Testis (tissue), 3 donors: Measurements from ENCODE around the gene PSMG4. TPM values are rescaled to one million over a fixed set of nuclear protein-coding genes. Genes with fewer than 3 reads are reported as not detected.

ENCODE experiments used
- DNase-seq: peaks from one replicate; pipeline ENCODE4 v3.0.0-alpha.2; 2019
- H3K27ac ChIP-seq, 2 donors: fragments of 200-600 bp; sonication (generic); one replicate each; pipeline ENCODE4 v1.5.1; 2019
- H3K27me3 ChIP-seq: fragments of 200-600 bp; sonication (generic); one replicate; pipeline ENCODE4 v1.5.1; 2019
- H3K36me3 ChIP-seq: fragments of 200-600 bp; sonication (generic); one replicate; pipeline ENCODE4 v1.5.1; 2017; ENCODE audit warnings: low read depth; ENCODE audit errors: missing control alignments
- H3K4me1 ChIP-seq: fragments of 200-600 bp; sonication (generic); one replicate; pipeline ENCODE4 v1.5.1; 2019
- H3K4me3 ChIP-seq, 2 donors: fragments of 200-600 bp; sonication (generic); one replicate each; pipeline ENCODE4 v1.5.1; 2017 to 2019
- H3K9me3 ChIP-seq: fragments of 200-600 bp; sonication (generic); one replicate; pipeline ENCODE4 v1.5.1; 2017
- CTCF ChIP-seq, 3 experiments: fragments of 450-650 bp in 2 of 3; fragments of 200-600 bp in 1 of 3; sonication (generic) in 1 of 3; IDR thresholded peaks; one replicate each; pipeline ENCODE4 v1.5.1; 2016 to 2019; ENCODE audit warnings: antibody characterized with exemption in 3 of 3, mild to moderate bottlenecking in 2 of 3, moderate library complexity in 1 of 3
- POLR2A ChIP-seq: fragments of 450-650 bp; IDR thresholded peaks from one replicate; pipeline ENCODE4 v1.6.1; 2017; ENCODE audit warnings: antibody characterized with exemption, mild to moderate bottlenecking, moderate library complexity
- WGBS, 2 donors: methylation state at CpG; one replicate each; pipeline ENCODE4 v1.1.5; 2018; 5-methylcytosine and 5-hydroxymethylcytosine counted together
- intact Hi-C: fragments of 100-400 bp; cut with DNase I; formaldehyde crosslinking; loops from one replicate; pipeline ENCODE4 v1.15.1; 2023; ENCODE audit warnings: low total_unique reads
- polyA plus RNA-seq: library from polyadenylated mRNA; stranded (reverse); fragments of 350-450 nt; fragmentation: Illumina TruSeq; extraction: RNeasy Lipid Tissue Mini Kit (QIAGEN cat#74804); gene quantifications from one replicate; pipeline ENCODE4 v1.2.3, GENCODE V29; 2014; ENCODE audit warnings: low read depth, low replicate concordance; ENCODE audit not compliant: insufficient read depth
- total RNA-seq, 2 donors: library from RNA; depleted of rRNA; stranded (reverse); fragments of >200 nt; gene quantifications; one replicate each; pipeline ENCODE4 v1.2.3, GENCODE V29; 2016

Gene PSMG4
- total and polyA plus RNA-seq, 3 donors from 2014 or later, result 23.1 to 46.1 (median 42.4) TPM

- DNase-seq, result no peak
- no peak for TF ChIP-seq CTCF (IDR thresholded peaks at IDR 0.05)
- no peak for TF ChIP-seq POLR2A
- intact Hi-C loops, result no loop called here
- no peak overlapping the region for H3K4me3 ChIP-seq
- H3K4me1 ChIP-seq, result peaks cover 27% of the 10 kb centered on the region
- WGBS, 2 donors, result 81 to 90% methylated on average over 6 of the region's 6 CpGs
- no peaks in the 10 kb centered on the region for H3K27me3 ChIP-seq
- no peak overlapping the region for H3K27ac ChIP-seq
- no peaks in the 10 kb centered on the region for H3K9me3 ChIP-seq
- no peaks in the 10 kb centered on the region for H3K36me3 ChIP-seq
These were observed 4.3 kb downstream of the PSMG4 start for GRCh38 chr6:3263096-3263495.

- Histone ChIP-seq H3K27me3 (no peaks in the 10 kb centered on the region), H3K4me3 (no peak overlapping the region), H3K27ac (no peak overlapping the region), H3K36me3 (no peaks in the 10 kb centered on the region), H3K9me3 (no peaks in the 10 kb centered on the region), H3K4me1 (peaks cover 24% of the 10 kb centered on the region)
- DNase-seq, result no peak
- intact Hi-C loops, result no loop called here
- WGBS, 2 donors, result 81 to 95% methylated on average over 3 of the region's 3 CpGs
- TF ChIP-seq POLR2A, result no peak
These were observed 5.6 kb downstream of the PSMG4 start for GRCh38 chr6:3264356-3264755.

GRCh38 chr6:3265671-3266070 is 6.9 kb downstream of the PSMG4 start:
- Histone ChIP-seq H3K4me3 (no peak overlapping the region), H3K27me3 (no peaks in the 10 kb centered on the region), H3K36me3 (no peaks in the 10 kb centered on the region), H3K27ac (no peak overlapping the region), H3K9me3 (no peaks in the 10 kb centered on the region), H3K4me1 (peaks cover 15% of the 10 kb centered on the region)
- 54 to 57% methylated on average over 9 of the region's 9 CpGs for WGBS, 2 donors
- intact Hi-C loops, result no loop called here
- TF ChIP-seq POLR2A (no peak), CTCF (IDR thresholded peaks at IDR 0.05) (no peak)
- no peak for DNase-seq

GRCh38 chr6:3266170-3266569 is 7.4 kb downstream of the PSMG4 start:
- no peaks in the 10 kb centered on the region for H3K36me3 ChIP-seq
- intact Hi-C loops, result no loop called here
- WGBS, 2 donors, result 37 to 51% methylated on average over 5 to 9 of the region's 9 CpGs
- H3K4me1 ChIP-seq, result peaks cover 10% of the 10 kb centered on the region
- H3K4me3 ChIP-seq, result no peak overlapping the region
- H3K27ac ChIP-seq, result no peak overlapping the region
- TF ChIP-seq CTCF (IDR thresholded peaks at IDR 0.05) (no peak), POLR2A (no peak)
- no peaks in the 10 kb centered on the region for H3K9me3 ChIP-seq
- DNase-seq, result no peak
- H3K27me3 ChIP-seq, result no peaks in the 10 kb centered on the region

GRCh38 chr6:3267162-3267561 is 8.4 kb downstream of the PSMG4 start:
- H3K36me3 ChIP-seq, result no peaks in the 10 kb centered on the region
- WGBS, 2 donors, result 79 to 80% methylated on average over 5 of the region's 5 CpGs

More at GRCh38 chr6:3267162-3267561, 8.4 kb downstream of the PSMG4 start:
- Histone ChIP-seq H3K4me3 (no peak overlapping the region), H3K27me3 (no peaks in the 10 kb centered on the region), H3K4me1 (no peaks in the 10 kb centered on the region), H3K9me3 (no peaks in the 10 kb centered on the region), H3K27ac (no peak overlapping the region)
- no peak for TF ChIP-seq POLR2A
- no peak for TF ChIP-seq CTCF (IDR thresholded peaks at IDR 0.05)
- DNase-seq, result no peak
- intact Hi-C loops, result no loop called here
